SW480 (cell line): ENCODE measurements around the gene MAP10.
"Not testable (repeated sequence)": the region's sequence is repeated elsewhere in the genome, so short reads cannot be mapped to it uniquely, and the experiment has no call there.

Source experiments
- DNase-seq: peaks from one replicate; pipeline ENCODE4 v3.0.0-alpha.2; 2016; ENCODE audit warnings: low spot score

MAP10 gene

GRCh38 chr1:232805269-232806185, at the start of gene MAP10:
TSS of gene MAP10 (plus strand) at chr1:232805416. CDS start at chr1:232805450, 34 bp downstream.
- DNase-seq: peak; percentile 40

- no peak for DNase-seq
Observed at GRCh38 chr1:232764458-232765251, 40.6 kb upstream of the MAP10 start.

GRCh38 chr1:232765542-232765941, 39.7 kb upstream of the MAP10 start:
- DNase-seq: no peak

- DNase-seq: no peak
Observed at GRCh38 chr1:232766241-232766890, 38.9 kb upstream of the MAP10 start.

GRCh38 chr1:232766904-232767303, 38.3 kb upstream of the MAP10 start:
- DNase-seq: no peak

- DNase-seq: no peak
Observed at GRCh38 chr1:232767305-232768074, 37.7 kb upstream of the MAP10 start.

- no peak for DNase-seq
Observed at GRCh38 chr1:232768793-232769192, 36.4 kb upstream of the MAP10 start.

- DNase-seq: no peak
Observed at GRCh38 chr1:232769733-232770132, 35.5 kb upstream of the MAP10 start.

GRCh38 chr1:232773752-232774151, 31.5 kb upstream of the MAP10 start:
- DNase-seq: no peak

- no peak for DNase-seq
Observed at GRCh38 chr1:232776526-232777106, 28.6 kb upstream of the MAP10 start.

GRCh38 chr1:232780354-232780753, 24.9 kb upstream of the MAP10 start:
- DNase-seq: no peak

GRCh38 chr1:232784794-232785193, 20.4 kb upstream of the MAP10 start:
- DNase-seq: no peak

- not testable (repeated sequence) for DNase-seq
Observed at GRCh38 chr1:232785630-232786029, 19.6 kb upstream of the MAP10 start.

GRCh38 chr1:232786845-232787455, 18.3 kb upstream of the MAP10 start:
- no peak for DNase-seq

- DNase-seq: no peak
Observed at GRCh38 chr1:232788235-232788872, 16.9 kb upstream of the MAP10 start.

GRCh38 chr1:232789651-232790050, 15.6 kb upstream of the MAP10 start:
- no peak for DNase-seq

- no peak for DNase-seq
Observed at GRCh38 chr1:232792949-232793348, 12.3 kb upstream of the MAP10 start.

GRCh38 chr1:232793944-232794343, 11.3 kb upstream of the MAP10 start:
- DNase-seq: no peak

GRCh38 chr1:232795497-232796053, 9.6 kb upstream of the MAP10 start:
- DNase-seq: no peak
